HG03135 (cell line): ENCODE data around the gene ARL15.

Source experiments
- ATAC-seq: cut with Tn5 transposase; IDR thresholded peaks from one replicate; pipeline ENCODE4 v1.9.1; 2021; ENCODE audit warnings: mild to moderate bottlenecking, moderate library complexity; ENCODE audit not compliant: unreplicated experiment

The ARL15 gene

DNA sequence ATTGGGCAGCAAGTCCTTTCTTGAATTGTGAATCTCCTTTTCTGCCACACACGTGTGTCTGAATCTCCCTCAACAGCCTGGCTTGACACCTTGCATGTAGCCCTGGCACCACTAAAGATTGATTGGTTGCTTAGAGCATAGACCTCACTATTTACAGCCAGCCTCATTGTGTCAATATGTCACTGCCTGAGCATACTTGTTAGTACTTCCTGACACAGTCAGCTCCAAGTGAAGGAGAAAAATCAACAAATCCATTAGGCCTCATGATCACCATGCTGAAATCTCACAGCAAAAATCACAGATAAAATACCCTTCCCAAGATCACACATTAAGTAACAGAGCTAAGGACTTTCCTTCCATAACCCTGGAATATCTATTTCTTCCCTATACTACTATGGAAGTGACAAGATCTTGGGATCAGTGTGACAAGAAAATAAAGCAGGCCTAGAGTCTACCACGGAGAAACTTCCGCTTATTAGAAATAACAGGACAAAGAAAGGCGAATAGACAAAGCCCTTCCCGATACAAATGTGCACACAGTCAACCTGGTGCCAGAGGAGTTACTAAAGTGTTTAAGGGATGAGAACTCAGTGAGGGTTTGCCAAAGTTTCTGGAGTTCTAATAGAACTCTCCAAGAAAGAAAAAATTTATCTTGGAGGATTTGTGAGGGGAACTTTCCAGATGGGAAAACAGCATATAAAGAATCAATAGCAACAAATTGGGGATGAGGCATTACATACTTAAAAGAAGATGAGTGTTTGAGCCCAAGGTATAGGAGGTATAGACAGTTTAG, 5.6 kb upstream of the ARL15 start:
- ATAC-seq, result no peak

DNA sequence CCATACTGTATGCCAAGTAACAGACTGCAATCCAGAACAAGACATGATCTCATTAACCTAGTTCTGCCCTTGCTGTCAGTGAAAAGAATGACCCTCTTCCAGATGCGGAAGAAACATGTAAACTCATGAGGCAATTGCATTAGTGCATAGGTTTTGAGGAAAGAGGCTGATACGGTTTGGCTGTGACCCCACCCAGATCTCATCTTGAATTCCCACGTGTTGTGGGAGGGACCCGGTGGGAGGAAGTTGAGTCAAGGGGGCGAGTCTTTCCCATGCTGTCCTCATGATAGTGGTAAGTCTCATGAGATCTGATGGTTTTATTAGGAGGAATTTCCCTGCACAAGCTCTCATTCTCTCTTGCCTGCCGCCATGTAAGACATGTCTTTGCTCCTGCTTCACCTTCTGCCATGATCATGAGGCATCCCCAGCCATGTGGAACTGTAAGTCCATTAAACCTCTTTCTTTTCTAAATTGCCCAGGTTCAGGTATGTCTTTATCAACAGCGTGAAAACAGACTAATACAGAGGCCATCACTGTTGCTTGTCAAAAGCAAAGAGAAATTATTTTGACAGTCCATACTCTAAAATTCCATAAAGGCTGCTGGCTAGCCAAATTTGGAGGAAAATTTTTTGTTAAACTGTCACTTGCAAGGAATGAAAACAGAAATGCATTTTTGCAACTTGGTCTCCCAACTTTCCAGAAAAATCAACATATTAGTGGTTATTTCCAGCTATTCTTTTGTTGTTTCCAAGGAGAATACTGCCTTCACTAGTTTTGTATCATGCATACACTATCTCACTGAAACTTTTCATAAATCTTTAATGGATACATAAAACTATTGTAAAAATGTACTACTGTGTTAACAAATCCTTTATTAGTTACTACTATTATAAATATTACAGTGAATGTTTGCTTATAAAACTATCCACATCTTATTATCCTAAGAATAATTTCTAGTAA, 3.2 kb upstream of the ARL15 start:
- no peak for ATAC-seq

DNA sequence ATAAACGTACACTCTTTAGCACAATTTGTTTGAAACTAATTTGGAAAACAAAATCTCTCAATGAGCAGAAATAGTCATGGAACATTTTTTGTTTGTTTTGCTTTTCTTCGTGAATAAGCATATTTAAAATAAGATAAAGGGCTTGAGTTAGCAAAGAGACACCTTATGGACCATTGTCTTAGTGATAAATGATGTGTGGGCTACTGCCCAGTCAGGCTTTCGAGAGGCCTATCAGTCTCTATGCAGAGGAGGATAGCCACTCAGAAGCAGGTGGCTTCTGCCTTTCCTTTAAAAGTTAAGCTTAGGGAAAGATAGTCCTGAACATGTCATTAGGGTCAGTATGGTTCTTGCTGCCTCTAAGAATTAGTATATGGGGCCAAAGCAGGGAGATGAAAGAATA, 2.1 kb upstream of the ARL15 start:
- ATAC-seq, result no peak

DNA sequence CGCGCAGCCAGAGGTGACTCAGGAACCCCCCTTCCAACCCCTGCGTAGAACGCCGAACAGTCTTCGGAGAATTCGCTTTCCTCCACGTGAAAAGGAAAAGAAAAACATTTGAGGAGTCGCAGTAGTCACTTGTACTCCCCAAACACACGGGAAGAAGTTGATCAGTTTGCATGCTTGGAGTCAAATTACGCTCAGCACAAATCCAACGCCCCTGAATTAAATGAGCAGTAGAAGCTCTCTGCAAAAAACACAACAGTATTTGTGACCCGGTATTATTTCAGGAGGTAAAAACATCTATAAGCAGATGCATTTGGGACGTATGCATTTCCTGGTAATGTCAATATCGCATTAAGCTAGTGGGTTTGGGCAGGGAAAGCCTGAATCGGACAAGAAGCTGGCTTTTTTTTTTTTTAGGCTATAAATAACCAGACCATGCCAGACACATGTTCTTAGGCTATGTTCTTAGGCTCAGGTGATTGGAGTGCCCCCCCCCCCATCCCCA, 854 bp upstream of the ARL15 start:
- ATAC-seq, result no peak

DNA sequence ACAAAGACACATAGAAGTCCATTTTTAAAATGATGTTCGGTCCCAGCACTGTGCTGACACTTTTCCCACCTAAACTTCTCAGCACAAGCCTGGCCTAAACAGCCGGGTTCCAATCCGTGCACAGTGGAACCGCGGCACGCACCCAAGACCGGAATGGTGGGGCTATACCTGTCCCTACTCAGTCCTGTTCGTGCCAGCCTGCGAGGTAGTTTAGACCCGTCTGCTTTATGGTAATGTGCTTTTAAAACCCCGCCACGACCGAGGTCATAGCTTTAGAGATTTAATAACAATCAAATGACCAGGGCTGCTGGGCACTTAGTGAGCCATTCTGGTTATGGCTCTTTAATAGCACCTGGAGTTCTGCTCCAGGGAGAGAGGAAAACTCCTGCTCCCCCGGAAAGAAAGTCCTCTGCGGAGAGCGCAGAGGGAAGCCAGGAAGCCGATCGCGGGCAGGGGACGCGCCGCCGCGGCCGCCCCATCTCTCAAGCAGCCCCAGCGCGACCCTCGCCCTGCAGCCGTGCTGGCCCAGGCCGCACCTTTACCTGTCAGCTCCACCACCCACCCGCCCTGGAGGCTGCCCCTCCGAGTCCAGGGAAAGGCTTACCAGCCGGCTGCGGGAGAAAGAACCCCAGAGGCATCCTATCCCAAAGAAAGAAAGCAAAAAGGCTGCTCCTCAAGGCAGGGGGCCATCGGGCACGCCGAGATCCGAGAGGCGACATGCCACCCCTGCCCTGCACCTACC, 511 bp downstream of the ARL15 start:
- peak; percentile 21 for ATAC-seq

DNA sequence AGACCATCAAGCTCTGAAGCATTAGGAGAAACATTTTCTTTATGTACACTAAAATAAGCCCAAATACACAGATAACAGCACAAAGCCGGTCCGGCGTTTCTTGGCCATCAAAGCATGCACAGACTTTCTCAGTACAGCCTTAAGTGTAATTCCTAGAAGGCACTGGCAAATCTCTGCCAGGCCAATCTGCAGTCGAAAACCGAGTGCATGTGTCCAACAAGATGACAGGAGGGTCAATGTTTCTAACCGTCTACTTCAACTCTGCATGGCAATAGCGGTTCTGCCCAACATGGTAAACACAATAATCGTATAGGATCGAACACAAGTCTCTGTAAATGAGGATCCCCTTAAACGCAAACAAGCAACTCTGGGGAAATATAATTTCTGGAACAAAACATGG, 1.1 kb downstream of the ARL15 start:
- no peak for ATAC-seq

DNA sequence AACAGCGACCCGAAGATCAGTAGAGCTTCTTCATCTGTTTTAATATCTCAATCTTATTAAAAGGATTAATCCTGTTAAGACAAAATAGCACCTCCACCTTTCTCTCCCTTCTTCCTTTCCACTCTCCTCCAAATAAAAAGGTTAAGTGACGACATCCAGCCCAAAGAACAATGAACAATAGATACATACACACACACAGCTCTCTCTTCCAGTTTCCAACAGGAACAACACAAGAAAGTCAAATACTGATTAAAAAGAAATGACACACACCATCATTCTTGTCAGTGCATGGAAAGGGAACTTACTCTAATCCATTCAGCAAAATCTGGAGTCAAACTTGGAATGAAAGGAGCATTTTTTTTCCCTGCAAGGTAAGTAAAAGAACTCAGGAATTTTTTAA, 2.8 kb downstream of the ARL15 start:
- no peak for ATAC-seq

DNA sequence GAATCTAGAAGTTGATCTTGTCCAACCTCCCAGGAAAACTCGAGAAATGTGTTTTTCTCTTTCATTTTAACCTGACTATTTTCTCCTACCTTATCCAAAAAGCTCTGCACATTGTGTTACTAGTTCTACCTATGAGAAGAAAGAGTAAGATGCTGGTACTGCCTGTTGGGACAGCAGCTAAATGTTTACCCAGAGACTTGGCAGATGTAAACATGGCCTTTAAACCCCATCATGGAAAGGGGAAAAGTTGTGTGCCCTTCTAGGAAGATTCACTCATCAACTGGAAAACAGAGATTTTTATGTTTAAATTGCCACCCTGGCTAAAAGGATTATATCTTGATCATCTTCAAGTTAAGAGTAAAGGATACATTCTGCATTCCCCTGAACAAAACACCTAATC, 3.5 kb downstream of the ARL15 start:
- ATAC-seq, result no peak

DNA sequence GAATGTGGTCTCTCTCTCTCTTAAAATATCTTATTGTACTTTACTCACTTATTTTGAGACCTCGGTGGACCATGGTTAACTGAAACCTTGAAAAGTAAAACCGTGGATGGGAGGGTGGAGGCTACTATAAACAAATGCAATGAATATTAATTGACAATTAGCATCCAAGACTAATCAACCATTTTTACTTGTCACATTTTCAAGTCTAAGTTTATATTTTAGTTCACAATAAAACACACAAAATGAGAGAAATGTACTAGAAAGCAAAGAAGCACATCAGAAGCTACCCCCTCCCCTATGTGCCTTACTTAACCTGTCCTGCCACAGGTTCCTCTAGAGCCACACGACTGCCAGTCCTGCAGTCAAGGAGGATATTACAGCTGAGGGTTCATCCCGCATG, 4.6 kb downstream of the ARL15 start:
- ATAC-seq, result no peak

DNA sequence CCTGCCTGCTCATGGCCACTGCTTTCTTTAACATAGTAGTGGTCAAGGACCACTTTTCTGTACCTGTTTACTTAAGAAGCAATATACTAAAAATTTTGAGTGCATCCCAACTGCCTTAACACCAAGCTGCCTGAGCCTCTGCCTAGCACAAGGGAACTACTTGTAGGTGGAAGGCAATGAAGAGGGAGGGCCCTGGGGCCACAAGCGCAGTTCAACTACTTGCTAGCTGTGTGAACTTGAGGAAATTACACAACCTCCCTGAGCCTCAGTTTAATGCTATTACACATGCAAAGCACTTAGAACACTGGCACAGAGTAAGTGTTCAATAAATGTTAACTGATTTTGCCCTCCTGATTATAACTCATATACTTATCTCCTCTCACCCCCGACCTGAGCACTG, 6.3 kb downstream of the ARL15 start:
- no peak for ATAC-seq

DNA sequence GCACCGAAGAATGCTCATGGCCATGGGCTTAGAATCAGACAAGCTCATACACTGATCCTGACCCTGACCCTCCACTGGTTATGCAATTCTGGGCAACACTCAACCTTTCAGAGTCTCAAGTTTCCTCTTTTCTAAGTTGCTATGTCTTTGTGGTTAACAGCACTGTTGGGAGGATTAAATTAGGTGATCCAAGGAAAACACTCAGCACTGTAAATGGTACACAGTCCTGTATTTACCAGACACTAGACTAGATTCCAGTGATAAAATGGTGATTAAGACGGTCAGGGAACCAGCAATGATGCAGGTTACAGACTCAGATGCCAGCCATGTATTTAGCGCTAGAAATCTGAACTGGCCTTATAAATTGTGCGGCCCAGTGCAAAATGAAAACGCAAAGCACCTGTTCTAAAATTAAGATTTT, 8.1 kb downstream of the ARL15 start:
- ATAC-seq, result no peak

DNA sequence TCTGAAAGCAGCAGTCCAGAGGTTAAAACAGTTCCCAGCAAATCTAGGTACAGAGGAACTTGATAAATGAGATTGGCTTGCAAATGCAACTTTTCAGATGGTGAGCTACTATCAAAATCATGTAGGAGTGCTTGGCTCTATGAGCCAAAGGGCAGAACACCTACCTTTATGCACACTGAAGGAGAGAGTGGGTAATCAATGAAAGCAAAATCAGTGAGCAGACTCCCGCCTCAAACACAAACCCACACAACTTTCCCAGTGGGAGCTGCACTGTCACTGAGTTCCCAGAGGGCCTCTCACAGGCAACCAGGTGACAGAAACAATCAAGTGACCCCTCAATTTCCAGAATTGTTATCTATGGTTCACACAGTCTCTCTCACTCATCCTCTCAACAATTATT, 8.5 kb downstream of the ARL15 start:
- ATAC-seq, result no peak

DNA sequence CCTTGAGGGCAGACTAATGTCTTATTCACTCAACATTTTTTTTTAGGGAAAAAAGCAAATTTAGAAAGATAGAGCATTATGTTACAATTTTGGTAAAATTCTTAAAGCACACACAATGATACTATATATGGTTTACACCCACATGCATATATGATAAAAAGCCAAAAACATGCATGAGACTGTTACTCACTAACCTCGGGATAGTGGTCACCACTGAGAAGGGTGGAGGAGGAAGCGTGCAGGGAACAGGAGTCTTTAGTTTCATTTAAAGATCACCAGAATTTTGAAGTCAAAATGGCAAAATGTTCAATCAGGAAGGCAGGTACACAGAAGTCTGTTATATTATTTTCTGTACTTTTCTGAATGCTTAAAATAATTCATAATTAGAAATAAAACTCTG, 9.2 kb downstream of the ARL15 start:
- no peak for ATAC-seq

DNA sequence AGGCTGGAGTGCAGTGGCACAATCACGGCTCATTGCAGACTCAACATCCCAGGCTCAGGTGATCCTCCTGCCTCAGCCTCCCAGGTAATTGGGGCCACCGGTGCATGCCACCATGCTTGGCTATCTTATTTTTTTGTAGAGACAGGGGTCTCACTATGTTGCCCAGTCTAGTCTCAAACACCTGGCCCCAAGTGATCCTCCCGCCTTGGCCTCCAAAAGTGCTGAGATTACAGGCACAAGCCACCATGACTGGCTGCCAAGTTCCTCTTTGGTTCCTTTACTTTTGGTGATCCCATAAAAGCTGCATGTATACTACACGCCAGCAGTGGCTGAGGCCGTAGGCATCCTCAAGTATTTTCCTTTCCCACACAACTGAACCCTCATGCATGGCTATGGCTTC, 11.4 kb downstream of the ARL15 start:
- no peak for ATAC-seq

DNA sequence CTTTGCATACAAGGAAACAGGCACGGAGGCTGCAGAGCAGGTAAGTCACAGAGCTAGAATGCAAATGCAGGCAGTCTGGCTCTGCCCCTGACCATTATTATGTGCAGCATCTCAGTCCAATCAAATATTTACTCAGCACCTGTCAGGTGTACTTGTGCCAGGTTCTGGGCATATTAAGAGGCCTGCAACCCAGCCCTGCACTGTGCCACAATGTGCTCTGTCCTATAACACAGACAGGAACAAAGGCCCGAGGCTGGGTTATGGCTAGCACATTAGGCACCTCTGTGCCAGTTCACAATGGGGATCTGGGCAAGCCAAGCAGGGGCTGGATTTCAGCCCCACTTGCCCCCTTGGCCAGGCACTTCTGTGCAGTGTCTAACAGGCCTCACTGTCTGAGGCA, 14.0 kb downstream of the ARL15 start:
- ATAC-seq, result no peak

DNA sequence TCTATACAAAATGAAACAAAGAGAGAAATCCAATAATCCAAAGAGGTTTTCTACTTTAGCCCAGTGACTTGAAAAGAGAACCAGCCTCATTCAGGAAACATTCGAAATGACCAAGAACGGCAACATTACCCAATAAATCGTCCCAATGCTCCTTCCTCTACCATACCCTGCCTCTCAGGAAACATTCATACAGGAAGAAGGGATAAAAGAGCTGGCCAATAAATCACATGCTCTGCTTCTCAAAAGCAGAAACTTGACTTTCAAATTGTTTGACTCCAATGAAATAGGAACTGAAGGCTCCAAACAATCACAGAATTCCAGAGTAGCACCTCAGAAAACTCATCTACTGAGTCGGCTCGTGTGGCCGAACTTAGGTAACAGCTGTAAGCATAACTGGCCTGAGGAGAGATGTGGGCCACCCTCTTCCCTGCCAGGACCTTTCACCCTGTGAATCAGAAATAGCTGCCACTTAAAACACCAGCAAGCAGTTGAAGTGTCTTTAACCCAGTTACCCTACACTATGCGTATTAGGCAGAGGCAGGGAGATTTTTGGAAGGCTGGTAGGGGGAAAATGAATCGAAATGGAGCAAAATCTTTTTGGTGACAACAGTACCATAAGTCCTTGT, 14.6 kb downstream of the ARL15 start:
- ATAC-seq, result no peak

DNA sequence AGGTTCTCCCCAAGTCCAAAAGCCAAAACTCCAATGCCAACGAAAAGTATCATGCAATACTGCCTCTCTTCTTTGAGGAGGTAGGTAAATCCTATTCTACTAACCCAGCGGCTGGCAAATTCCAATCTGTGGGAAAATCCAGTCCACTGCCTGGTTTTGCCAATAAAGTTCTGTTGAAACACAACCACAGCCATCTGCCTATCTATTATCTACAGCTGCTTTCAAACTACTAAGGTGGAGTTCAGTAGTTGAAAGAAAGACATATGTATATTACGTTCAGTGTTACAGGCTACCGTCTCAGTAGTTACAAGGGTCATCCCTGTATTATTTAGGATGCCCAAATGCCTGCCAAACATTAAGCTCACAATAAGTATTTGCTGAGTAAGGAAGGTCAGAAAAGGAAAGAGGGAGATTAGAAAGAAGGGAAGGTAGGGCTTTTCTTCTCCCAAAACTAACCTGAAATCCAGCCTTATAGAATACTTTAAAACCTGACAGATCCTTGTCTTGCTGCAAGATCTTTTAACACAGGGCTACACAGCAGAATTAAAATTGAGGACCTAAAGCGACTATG, 16.2 kb downstream of the ARL15 start:
- no peak for ATAC-seq

DNA sequence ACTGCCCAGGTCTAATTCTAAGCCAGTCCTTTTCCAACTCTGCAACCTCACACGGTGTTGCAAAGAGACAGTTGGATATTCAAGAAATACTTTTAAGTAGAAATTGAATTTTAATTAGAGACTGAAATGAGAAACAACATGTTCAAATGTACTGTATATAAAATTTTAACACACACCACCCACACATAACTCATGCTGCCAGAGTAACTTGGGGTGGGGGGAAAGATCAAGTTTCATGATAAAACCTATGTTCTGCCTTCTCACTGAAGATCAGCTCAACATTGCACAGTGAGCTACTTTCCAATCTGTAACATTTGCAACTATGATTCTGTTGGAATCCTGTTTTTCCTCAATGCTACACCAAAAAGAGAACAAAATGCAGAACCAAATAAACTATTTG, 17.5 kb downstream of the ARL15 start:
- no peak for ATAC-seq

DNA sequence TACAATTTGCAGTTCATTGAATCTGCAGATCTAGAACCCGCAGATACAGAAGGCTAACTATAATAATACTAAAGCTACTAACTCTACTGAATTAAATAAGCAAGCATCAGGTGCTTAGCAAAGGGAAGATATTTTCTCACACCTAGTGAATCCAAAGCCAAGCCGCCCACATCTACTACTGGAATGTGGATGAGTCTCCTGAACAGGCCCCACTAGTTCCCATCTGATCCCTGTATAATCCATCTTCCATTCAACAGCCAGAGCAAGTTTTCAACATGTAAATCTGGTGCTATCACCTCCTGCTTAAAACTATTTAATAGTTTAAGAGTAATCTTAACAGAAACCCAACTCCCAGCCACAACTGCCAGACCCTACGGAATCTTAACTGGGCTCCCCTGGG, 18.9 kb downstream of the ARL15 start:
- ATAC-seq, result no peak

DNA sequence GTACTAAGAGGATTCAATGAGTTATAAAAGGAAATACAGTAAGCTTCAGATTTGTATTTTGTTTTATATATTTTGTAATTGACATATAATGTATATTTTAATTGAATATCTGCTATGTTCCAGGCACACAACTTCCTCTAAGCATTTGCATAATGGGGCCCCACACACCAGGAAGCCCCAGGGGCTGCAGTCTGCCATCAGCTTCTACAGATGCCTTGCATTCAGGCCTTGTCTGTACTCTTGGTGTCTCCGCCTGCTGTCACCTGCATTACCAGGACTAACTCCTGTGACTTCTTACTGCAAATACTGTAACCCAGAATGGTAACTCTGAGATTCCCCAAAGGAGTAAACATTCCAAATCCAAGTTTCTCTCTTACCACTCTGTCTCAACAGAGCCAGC, 20.6 kb downstream of the ARL15 start:
- no peak for ATAC-seq
